H1 (cell line): Measurements from ENCODE around the gene KLHDC4. TPM values are rescaled to one million over a fixed set of nuclear protein-coding genes. Genes with fewer than 3 reads are reported as not detected.

Experiments
- polyA plus RNA-seq, 7 experiments: library from polyadenylated mRNA; depleted of rRNA in 3 of 7; stranded (reverse) in 5 of 7; unstranded in 2 of 7; fragments of >200 nt in 5 of 7; fragments of 200-250 nt in 2 of 7; gene quantifications; 1 replicate in 5 of 7; 2 replicates in 1 of 7; 4 replicates in 1 of 7; pipeline versions ENCODE4 v1.2.1 to v1.2.3, GENCODE V29; 2011 to 2013; ENCODE audit warnings: missing spikeins in 2 of 7, mixed read lengths in 2 of 7
- total RNA-seq: library from RNA; stranded (reverse); fragmentation: NEBNext Ultra II Directional; extraction: Animal tissue kit (Norgen Biotek cat#: 25700); gene quantifications from 2 replicates; pipeline ENCODE4 v1.2.1, GENCODE V29; 2021
- TF ChIP-seq, protein P1 (sequence below): fragments of 300-600 bp; sonication (generic); IDR thresholded peaks from 2 replicates; pipeline ENCODE4 v1.7.1; 2012; ENCODE audit warnings: low read length, moderate library complexity, mild to moderate bottlenecking, inconsistent platforms; ENCODE audit not compliant: insufficient replicate concordance

Gene KLHDC4
- total and polyA plus RNA-seq, 2 of the 8 experiments (the other 6 are each of a cell fraction or from before 2014, with no cell fraction given) = 23.7 to 63.9 TPM

DNA sequence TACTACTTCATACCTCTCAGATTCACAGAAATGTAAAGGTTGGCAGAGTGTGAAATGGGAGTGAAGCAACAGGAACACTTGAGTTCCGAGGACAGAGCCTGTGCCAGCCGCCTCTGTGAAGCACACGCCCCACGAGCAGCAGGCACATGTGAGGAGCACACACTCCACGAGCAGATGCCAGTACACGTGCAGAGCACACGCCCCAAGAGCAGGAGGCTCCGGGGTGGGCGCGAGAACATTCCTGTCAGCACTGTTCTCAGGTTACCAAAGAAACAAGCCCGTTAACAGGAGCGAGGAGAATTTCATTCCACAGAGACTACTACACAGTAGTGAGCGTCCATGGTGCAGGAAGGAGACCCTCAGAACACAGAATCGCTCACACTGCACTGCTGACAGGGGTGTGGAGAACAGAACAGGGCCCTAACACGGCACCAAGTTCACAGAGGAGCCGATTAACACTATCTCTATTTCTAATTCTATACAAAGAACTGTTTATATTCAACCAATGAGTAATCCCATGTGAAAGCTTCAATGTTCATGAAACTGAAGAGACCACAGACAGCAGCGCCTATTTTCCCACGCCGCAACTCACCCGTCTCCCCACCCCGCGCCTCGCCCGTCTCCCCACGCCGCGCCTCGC is 40.1 kb downstream of the KLHDC4 start (continued):
- TF ChIP-seq, protein P1, sequence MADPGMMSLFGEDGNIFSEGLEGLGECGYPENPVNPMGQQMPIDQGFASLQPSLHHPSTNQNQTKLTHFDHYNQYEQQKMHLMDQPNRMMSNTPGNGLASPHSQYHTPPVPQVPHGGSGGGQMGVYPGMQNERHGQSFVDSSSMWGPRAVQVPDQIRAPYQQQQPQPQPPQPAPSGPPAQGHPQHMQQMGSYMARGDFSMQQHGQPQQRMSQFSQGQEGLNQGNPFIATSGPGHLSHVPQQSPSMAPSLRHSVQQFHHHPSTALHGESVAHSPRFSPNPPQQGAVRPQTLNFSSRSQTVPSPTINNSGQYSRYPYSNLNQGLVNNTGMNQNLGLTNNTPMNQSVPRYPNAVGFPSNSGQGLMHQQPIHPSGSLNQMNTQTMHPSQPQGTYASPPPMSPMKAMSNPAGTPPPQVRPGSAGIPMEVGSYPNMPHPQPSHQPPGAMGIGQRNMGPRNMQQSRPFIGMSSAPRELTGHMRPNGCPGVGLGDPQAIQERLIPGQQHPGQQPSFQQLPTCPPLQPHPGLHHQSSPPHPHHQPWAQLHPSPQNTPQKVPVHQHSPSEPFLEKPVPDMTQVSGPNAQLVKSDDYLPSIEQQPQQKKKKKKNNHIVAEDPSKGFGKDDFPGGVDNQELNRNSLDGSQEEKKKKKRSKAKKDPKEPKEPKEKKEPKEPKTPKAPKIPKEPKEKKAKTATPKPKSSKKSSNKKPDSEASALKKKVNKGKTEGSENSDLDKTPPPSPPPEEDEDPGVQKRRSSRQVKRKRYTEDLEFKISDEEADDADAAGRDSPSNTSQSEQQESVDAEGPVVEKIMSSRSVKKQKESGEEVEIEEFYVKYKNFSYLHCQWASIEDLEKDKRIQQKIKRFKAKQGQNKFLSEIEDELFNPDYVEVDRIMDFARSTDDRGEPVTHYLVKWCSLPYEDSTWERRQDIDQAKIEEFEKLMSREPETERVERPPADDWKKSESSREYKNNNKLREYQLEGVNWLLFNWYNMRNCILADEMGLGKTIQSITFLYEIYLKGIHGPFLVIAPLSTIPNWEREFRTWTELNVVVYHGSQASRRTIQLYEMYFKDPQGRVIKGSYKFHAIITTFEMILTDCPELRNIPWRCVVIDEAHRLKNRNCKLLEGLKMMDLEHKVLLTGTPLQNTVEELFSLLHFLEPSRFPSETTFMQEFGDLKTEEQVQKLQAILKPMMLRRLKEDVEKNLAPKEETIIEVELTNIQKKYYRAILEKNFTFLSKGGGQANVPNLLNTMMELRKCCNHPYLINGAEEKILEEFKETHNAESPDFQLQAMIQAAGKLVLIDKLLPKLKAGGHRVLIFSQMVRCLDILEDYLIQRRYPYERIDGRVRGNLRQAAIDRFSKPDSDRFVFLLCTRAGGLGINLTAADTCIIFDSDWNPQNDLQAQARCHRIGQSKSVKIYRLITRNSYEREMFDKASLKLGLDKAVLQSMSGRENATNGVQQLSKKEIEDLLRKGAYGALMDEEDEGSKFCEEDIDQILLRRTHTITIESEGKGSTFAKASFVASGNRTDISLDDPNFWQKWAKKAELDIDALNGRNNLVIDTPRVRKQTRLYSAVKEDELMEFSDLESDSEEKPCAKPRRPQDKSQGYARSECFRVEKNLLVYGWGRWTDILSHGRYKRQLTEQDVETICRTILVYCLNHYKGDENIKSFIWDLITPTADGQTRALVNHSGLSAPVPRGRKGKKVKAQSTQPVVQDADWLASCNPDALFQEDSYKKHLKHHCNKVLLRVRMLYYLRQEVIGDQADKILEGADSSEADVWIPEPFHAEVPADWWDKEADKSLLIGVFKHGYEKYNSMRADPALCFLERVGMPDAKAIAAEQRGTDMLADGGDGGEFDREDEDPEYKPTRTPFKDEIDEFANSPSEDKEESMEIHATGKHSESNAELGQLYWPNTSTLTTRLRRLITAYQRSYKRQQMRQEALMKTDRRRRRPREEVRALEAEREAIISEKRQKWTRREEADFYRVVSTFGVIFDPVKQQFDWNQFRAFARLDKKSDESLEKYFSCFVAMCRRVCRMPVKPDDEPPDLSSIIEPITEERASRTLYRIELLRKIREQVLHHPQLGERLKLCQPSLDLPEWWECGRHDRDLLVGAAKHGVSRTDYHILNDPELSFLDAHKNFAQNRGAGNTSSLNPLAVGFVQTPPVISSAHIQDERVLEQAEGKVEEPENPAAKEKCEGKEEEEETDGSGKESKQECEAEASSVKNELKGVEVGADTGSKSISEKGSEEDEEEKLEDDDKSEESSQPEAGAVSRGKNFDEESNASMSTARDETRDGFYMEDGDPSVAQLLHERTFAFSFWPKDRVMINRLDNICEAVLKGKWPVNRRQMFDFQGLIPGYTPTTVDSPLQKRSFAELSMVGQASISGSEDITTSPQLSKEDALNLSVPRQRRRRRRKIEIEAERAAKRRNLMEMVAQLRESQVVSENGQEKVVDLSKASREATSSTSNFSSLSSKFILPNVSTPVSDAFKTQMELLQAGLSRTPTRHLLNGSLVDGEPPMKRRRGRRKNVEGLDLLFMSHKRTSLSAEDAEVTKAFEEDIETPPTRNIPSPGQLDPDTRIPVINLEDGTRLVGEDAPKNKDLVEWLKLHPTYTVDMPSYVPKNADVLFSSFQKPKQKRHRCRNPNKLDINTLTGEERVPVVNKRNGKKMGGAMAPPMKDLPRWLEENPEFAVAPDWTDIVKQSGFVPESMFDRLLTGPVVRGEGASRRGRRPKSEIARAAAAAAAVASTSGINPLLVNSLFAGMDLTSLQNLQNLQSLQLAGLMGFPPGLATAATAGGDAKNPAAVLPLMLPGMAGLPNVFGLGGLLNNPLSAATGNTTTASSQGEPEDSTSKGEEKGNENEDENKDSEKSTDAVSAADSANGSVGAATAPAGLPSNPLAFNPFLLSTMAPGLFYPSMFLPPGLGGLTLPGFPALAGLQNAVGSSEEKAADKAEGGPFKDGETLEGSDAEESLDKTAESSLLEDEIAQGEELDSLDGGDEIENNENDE = no peak
- TF ChIP-seq, all 59 proteins: peak for 0
